ENCODE measurements around the gene DNAJC1. TPM values are rescaled to one million over a fixed set of nuclear protein-coding genes. Genes with fewer than 3 reads are reported as not detected.

The DNAJC1 gene
- polyA plus RNA-seq, 4 donors, result 26.6 to 32.3 (median 29.7) TPM

Other genes with a start within 250 kb of the DNAJC1 start
- gene EBLN1, start 214.3 kb upstream of the DNAJC1 start, polyA plus RNA-seq (ENCODE audit: insufficient read length in 4 of 4), result under 1 TPM in 1 of 4 donors, not detected in 3; 0.17 TPM

Measured in left renal cortex interstitium (tissue), 4 donors.